Measurements from ENCODE around the gene L3MBTL2. TPM values are rescaled to one million over a fixed set of nuclear protein-coding genes. Genes with fewer than 3 reads are reported as not detected.

Gene L3MBTL2
- total RNA-seq, 1 experiment from 2014 or later: 33.6 TPM

GRCh38 chr22:41222846-41223507 is 17.9 kb downstream of the L3MBTL2 start:
- Histone ChIP-seq H2BK12ac (ENCODE audit: insufficient read length, low read depth, low read length) (no peak overlapping the region), H3K27ac (ENCODE audit: insufficient read length, low read depth, low read length) (no peak overlapping the region), H3K9ac (ENCODE audit: extremely low read depth, insufficient read length, low read length) (no peak overlapping the region), H4K5ac (ENCODE audit: insufficient read length, low read depth, low read length) (no peak overlapping the region), H3K4me1 (ENCODE audit: insufficient read depth, low read length) (no peaks in the 10 kb centered on the region), H3T11ph (ENCODE audit: low read length) (no peak overlapping the region), H3K4me2 (ENCODE audit: insufficient read depth, insufficient read length, low read length) (no peak overlapping the region), H2BK5ac (ENCODE audit: insufficient read length, low read length) (no peak overlapping the region), H3K79me1 (ENCODE audit: insufficient read depth, low read depth, low read length, poor library complexity, severe bottlenecking) (no peaks in the 10 kb centered on the region), H4K8ac (replicated peaks; ENCODE audit: insufficient read length, low read depth, low read length) (no peak overlapping the region), H3K14ac (ENCODE audit: insufficient read depth, low read length) (no peak overlapping the region), H3K23ac (ENCODE audit: insufficient read length, low read depth, low read length) (no peak overlapping the region), H2AK5ac (ENCODE audit: insufficient read length, low read length) (no peak overlapping the region), H2BK15ac (ENCODE audit: low read depth, low read length) (no peak overlapping the region), H2AFZ (ENCODE audit: low read length) (no peak overlapping the region), H4K91ac (ENCODE audit: insufficient read length, low read depth, low read length) (no peak overlapping the region), H4K20me1 (ENCODE audit: control insufficient read depth, insufficient read depth, insufficient read length) (no peaks in the 10 kb centered on the region), H3K18ac (ENCODE audit: insufficient read length, low read depth, low read length) (no peak overlapping the region), H3K79me2 (ENCODE audit: insufficient read depth, low read length) (no peaks in the 10 kb centered on the region), H2BK20ac (ENCODE audit: low read depth, low read length, poor library complexity, severe bottlenecking) (no peak overlapping the region), H3K27me3 (ENCODE audit: insufficient read depth, low read length) (no peaks in the 10 kb centered on the region), H3K23me2 (ENCODE audit: insufficient read length, low read depth, low read length, poor library complexity, severe bottlenecking) (no peaks in the 10 kb centered on the region), H3K4ac (ENCODE audit: low read depth, low read length) (no peak overlapping the region), H2BK120ac (ENCODE audit: low read depth, low read length, poor library complexity, severe bottlenecking) (no peak overlapping the region), H3K56ac (ENCODE audit: insufficient read length, low read depth, low read length) (no peak overlapping the region), H3K9me3 (ENCODE audit: control insufficient read depth, low read depth, low read length) (no peaks in the 10 kb centered on the region)
- no peaks in the 10 kb centered on the region for H3K27me3 Mint-ChIP-seq (ENCODE audit: low read depth)
- peaks cover 17 to 80% (median 77%) of the 10 kb centered on the region in 3 experiments; a peak in 6 of 7 replicates for H3K36me3 Mint-ChIP-seq (ENCODE audit: insufficient read depth in 1 of 3, low read depth in 3 of 3)
- H3K4me1 Mint-ChIP-seq: peaks cover under 1% of the 10 kb centered on the region in 2 experiments; a peak in 3 of 4 replicates
- H3K4me3 Mint-ChIP-seq: no peak overlapping the region
- no peak for TF ChIP-seq CTCF (conservative IDR thresholded peaks at IDR 0.05)
- no CpG with 5 or more reads among the region's 9 CpGs for WGBS (ENCODE audit: extremely low coverage, insufficient read length, low lambda C conversion rate)
- DNase-seq: no peak
- H3K27ac Mint-ChIP-seq: peak overlapping the region in 1 of 3 experiments; percentile 68; a peak in 1 of 7 replicates
- H3K9me3 Mint-ChIP-seq: no peaks in the 10 kb centered on the region
